ENCODE results near the gene NAALADL2.
"Not testable (repeated sequence)": the region's sequence is repeated elsewhere in the genome, so short reads cannot be mapped to it uniquely, and the experiment has no call there.

The NAALADL2 gene

DNA sequence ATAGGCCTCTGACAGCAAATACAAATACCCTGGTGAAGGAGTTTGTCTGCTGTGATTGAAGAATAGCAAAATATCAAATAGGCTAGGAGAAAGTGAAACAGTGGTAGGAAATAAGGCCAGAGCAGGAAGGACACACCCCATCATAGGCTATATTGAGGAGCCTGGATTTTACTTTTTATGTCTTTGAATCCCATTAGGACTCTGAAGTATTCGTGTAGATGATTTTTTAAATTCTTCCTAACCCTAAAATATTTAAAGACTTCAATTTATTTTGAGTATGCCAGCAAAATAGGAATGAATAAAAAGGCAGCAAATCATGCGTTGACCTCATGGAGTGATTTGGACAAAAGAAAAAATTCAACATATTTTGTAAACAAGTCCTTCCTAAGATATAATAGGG, 562.8 kb downstream of the NAALADL2 start:
- no peak overlapping the region for H3K4me3 ChIP-seq (ENCODE audit: low read depth, low read length)
- no peaks in the 10 kb centered on the region for H3K36me3 ChIP-seq
- H3K4me1 ChIP-seq, result no peaks in the 10 kb centered on the region
- H3K9me3 ChIP-seq, result no peaks in the 10 kb centered on the region
- DNase-seq, result no peak
- H3K27me3 ChIP-seq, result no peaks in the 10 kb centered on the region
- TF ChIP-seq, protein P1, sequence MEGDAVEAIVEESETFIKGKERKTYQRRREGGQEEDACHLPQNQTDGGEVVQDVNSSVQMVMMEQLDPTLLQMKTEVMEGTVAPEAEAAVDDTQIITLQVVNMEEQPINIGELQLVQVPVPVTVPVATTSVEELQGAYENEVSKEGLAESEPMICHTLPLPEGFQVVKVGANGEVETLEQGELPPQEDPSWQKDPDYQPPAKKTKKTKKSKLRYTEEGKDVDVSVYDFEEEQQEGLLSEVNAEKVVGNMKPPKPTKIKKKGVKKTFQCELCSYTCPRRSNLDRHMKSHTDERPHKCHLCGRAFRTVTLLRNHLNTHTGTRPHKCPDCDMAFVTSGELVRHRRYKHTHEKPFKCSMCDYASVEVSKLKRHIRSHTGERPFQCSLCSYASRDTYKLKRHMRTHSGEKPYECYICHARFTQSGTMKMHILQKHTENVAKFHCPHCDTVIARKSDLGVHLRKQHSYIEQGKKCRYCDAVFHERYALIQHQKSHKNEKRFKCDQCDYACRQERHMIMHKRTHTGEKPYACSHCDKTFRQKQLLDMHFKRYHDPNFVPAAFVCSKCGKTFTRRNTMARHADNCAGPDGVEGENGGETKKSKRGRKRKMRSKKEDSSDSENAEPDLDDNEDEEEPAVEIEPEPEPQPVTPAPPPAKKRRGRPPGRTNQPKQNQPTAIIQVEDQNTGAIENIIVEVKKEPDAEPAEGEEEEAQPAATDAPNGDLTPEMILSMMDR (IDR thresholded peaks at IDR 0.05; ENCODE audit: low read depth, low read length), result no peak

DNA sequence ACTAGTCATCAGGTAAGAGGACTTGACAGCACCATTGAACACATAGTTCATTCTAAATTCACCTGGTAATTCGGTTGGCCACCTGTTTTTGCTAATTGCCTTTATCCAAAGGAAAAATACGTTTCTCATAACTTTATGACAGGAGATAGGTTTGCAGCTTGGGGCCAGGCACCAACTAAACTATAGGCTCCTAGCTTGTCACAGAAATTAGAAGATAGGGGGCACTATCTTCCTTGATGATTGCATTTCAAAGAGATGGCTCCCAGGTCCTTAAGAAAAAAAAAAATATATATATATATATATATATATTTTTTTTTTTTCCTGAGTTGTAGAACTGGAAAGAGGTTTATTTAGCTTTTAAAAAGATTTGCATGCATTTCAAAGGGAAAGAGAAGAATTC, 563.6 kb downstream of the NAALADL2 start:
- H3K4me1 ChIP-seq, result no peaks in the 10 kb centered on the region
- no peaks in the 10 kb centered on the region for H3K9me3 ChIP-seq
- TF ChIP-seq, protein P1 (IDR thresholded peaks at IDR 0.05; ENCODE audit: low read depth, low read length), result peak; percentile 23; the same call in 1 of the 2 replicates
- H3K36me3 ChIP-seq, result no peaks in the 10 kb centered on the region
- no peak overlapping the region for H3K4me3 ChIP-seq (ENCODE audit: low read depth, low read length)
- no peaks in the 10 kb centered on the region for H3K27me3 ChIP-seq
- no peak for DNase-seq

DNA sequence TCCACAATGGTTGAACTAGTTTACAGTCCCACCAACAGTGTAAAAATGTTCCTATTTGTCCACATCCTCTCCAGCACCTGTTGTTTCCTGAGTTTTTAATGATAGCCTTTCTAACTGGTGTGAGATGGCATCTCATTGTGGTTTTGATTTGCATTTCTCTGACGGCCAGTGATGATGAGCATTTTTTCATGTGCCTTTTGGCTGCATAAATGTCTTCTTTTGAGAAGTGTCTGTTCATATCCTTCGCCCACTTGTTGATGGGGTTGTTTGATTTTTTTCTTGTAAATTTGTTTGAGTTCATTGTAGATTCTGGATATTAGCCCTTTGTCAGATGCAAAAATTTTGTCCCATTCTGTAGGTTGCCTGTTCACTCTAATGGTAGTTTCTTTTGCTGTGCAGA, 564.7 kb downstream of the NAALADL2 start:
- not testable (repeated sequence) for H3K9me3 ChIP-seq

DNA sequence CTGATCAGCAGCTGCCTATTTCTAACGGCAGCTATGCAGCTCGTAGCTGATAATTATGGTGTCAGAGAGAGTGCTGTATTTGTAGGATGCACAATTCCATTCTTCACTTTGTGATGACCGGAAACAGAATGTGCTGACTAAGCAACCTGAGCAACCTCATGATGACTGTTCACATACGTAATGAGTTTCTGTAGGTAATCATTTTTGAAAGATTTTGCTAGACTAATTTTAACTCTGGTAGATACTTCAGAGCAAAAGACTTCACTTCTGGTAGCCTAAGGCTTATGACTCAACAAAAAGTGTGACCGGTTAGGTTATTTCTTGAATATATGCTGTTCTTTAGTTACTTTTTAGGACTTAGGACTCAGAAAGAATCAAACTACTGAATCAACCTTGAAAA, 567.7 kb downstream of the NAALADL2 start:
- no peaks in the 10 kb centered on the region for H3K27me3 ChIP-seq
- no peaks in the 10 kb centered on the region for H3K4me1 ChIP-seq
- no peaks in the 10 kb centered on the region for H3K36me3 ChIP-seq
- DNase-seq, result no peak
- no peak overlapping the region for H3K4me3 ChIP-seq (ENCODE audit: low read depth, low read length)
- H3K9me3 ChIP-seq, result no peaks in the 10 kb centered on the region
- TF ChIP-seq, protein P1 (IDR thresholded peaks at IDR 0.05; ENCODE audit: low read depth, low read length), result no peak

More for the DNA sequence above, 564.7 kb downstream of the NAALADL2 start:
- not testable (repeated sequence) for H3K4me1 ChIP-seq; H3K36me3 ChIP-seq; H3K4me3 ChIP-seq (ENCODE audit: low read depth, low read length); H3K27me3 ChIP-seq; DNase-seq

DNA sequence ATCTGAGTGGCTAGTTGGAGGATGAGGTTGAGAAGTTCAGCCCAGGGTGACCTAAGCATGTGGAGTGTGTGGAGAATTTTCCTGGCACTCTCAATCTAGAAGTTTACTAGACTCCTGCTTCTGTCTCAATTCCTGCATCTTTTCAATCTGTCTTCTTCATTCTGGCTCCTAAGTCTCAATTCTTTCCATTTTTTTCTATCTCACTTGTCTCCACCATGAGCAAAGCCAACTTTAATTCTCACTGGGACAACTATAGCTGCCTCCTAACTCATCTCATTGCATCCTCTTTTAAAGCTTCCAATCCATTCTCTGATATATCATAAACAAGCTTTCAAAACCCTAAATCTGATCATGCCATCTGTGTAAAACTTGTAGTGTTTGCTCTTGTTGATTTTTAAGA, 569.3 kb downstream of the NAALADL2 start:
- TF ChIP-seq, protein P1 (IDR thresholded peaks at IDR 0.05; ENCODE audit: low read depth, low read length), result no peak
- Histone ChIP-seq H3K27me3 (no peaks in the 10 kb centered on the region), H3K36me3 (no peaks in the 10 kb centered on the region), H3K9me3 (no peaks in the 10 kb centered on the region), H3K4me1 (peaks cover 6% of the 10 kb centered on the region; the same call in 1 of the 2 replicates), H3K4me3 (ENCODE audit: low read depth, low read length) (no peak overlapping the region)
- no peak for DNase-seq

DNA sequence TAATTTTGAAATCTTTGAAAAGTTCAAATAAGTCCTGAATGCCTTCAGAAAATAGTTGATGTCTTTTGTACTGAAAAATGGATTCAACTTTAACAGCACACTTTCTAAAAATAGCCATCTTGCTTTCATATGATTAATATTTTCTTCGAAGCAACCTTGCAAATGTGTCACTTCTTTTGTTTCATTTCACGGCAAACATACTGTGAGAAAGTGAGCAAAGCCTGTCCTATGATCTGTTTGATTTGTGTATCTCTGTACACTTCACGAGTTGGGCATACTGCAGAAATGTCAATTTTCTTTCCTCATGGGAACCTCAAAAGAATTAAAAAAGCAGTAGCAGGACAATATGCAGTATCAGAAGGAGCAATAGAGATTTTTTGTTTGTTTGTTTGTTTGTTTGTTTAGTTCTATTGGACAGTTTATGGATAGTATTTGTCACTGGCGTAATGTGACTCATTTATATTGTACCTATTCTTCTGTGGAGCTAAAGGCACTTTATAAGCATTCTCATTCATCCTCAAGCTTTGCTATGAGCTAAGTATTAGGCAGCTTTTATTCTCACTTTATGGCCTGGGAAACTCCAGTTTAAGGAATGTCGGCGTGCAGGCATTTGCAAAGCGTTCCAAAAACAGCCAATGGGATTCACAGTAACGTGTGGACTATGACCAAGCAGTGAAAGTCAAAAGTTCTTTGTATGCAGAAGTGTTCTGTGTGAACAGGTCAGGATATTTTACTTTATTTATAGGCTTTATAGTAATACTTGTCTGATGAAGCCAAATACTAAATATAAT, 572.0 kb downstream of the NAALADL2 start:
- peaks cover 6% of the 10 kb centered on the region; the same call in 1 of the 2 replicates for H3K4me1 ChIP-seq
- H3K36me3 ChIP-seq, result no peaks in the 10 kb centered on the region
- no peak for DNase-seq
- H3K27me3 ChIP-seq, result no peaks in the 10 kb centered on the region
- no peak overlapping the region for H3K4me3 ChIP-seq (ENCODE audit: low read depth, low read length)
- TF ChIP-seq, protein P1 (IDR thresholded peaks at IDR 0.05; ENCODE audit: low read depth, low read length), result no peak
- H3K9me3 ChIP-seq, result no peaks in the 10 kb centered on the region
